MCF 10A (cell line): ENCODE data around the gene VWA5B1. TPM values are rescaled to one million over a fixed set of nuclear protein-coding genes. Genes with fewer than 3 reads are reported as not detected.

ENCODE experiments used
- BruUV-seq: library from RNA; stranded (reverse); fragments of 400-500 nt; replicated peaks from 2 replicates; lab custom pipeline; 2021; lab: Mats Ljungman, UMichigan
- CTCF ChIA-PET: fragments of 300-600 bp; sonication (Branson Sonifier 250); formaldehyde crosslinking; extraction: SDS; loops from one replicate; lab custom pipeline; 2021; ENCODE audit warnings: antibody characterized with exemption, inconsistent platforms; lab: Yijun Ruan, JAX
- POLR2A ChIA-PET: fragments of 300-600, 350-650 bp; sonication (Branson Sonifier 250); formaldehyde crosslinking; extraction: SDS; loops from one replicate; lab custom pipeline; 2020; ENCODE audit warnings: antibody characterized with exemption, inconsistent platforms; lab: Yijun Ruan, JAX
- DNase-seq: peaks from one replicate; pipeline ENCODE4 v3.0.0-alpha.2; 2018; ENCODE audit not compliant: unreplicated experiment
- H3K27ac Mint-ChIP-seq: one replicate; pipeline ENCODE4 v1.8.0; 2022; ENCODE audit warnings: mild to moderate bottlenecking, low read depth, mixed read lengths; ENCODE audit not compliant: unreplicated experiment
- H3K27me3 Mint-ChIP-seq: one replicate; pipeline ENCODE4 v1.8.0; 2022; ENCODE audit warnings: mixed read lengths; ENCODE audit not compliant: insufficient read depth, unreplicated experiment
- H3K36me3 Mint-ChIP-seq: one replicate; pipeline ENCODE4 v1.8.0; 2022; ENCODE audit warnings: mild to moderate bottlenecking, moderate library complexity, mixed read lengths; ENCODE audit not compliant: insufficient read depth, unreplicated experiment
- H3K4me1 Mint-ChIP-seq: one replicate; pipeline ENCODE4 v1.8.0; 2022; ENCODE audit warnings: mixed read lengths; ENCODE audit not compliant: insufficient read depth, unreplicated experiment
- H3K4me3 Mint-ChIP-seq: one replicate; pipeline ENCODE4 v1.8.0; 2022; ENCODE audit warnings: mild to moderate bottlenecking, moderate library complexity, mixed read lengths; ENCODE audit not compliant: unreplicated experiment
- H3K9me3 Mint-ChIP-seq: one replicate; pipeline ENCODE4 v1.8.0; 2022; ENCODE audit warnings: mixed read lengths; ENCODE audit not compliant: unreplicated experiment
- CTCF ChIP-seq: fragments of 200-600 bp; IDR thresholded peaks from one replicate; pipeline ENCODE4 v1.8.0; 2022; ENCODE audit warnings: antibody characterized with exemption, mild to moderate bottlenecking; ENCODE audit not compliant: unreplicated experiment
- intact Hi-C: fragments of 100-400 bp; cut with micrococcal nuclease; formaldehyde crosslinking; loops from 2 replicates; pipeline ENCODE4 v1.14.1; 2022
- total RNA-seq: library from RNA; stranded (reverse); gene quantifications from 2 replicates; pipeline ENCODE4 v1.2.3, GENCODE V29; 2022

VWA5B1 gene
- total RNA-seq, 1 experiment from 2014 or later = not detected

GRCh38 chr1:20301463-20302107 is 10.9 kb downstream of the VWA5B1 start:
- intact Hi-C loops = no loop called here
- Mint-ChIP-seq H3K4me3 (no peak overlapping the region), H3K36me3 (no peaks in the 10 kb centered on the region), H3K4me1 (no peaks in the 10 kb centered on the region), H3K9me3 (no peaks in the 10 kb centered on the region), H3K27ac (no peak overlapping the region), H3K27me3 (peaks cover 23% of the 10 kb centered on the region)
- no peak for TF ChIP-seq CTCF
- DNase-seq = no peak
- CTCF ChIA-PET = no interaction called here
- POLR2A ChIA-PET = no interaction called here
- BruUV-seq = no TSS peak

- POLR2A ChIA-PET = no interaction called here
- Mint-ChIP-seq H3K27me3 (peaks cover 23% of the 10 kb centered on the region), H3K4me1 (no peaks in the 10 kb centered on the region), H3K27ac (no peak overlapping the region), H3K4me3 (no peak overlapping the region), H3K9me3 (no peaks in the 10 kb centered on the region), H3K36me3 (no peaks in the 10 kb centered on the region)
- intact Hi-C loops = no loop called here
- no peak for TF ChIP-seq CTCF
- DNase-seq = no peak
- no TSS peak for BruUV-seq
- CTCF ChIA-PET = no interaction called here
Observed at GRCh38 chr1:20302108-20302471, 11.4 kb downstream of the VWA5B1 start.

GRCh38 chr1:20307026-20307425 is 16.4 kb downstream of the VWA5B1 start:
- ChIA-PET POLR2A (no interaction called here), CTCF (interaction anchor here (0.6 kb wide), 1 partner anchor 28 kb away, joined by 3 read pairs; no protein-coding TSS in a partner anchor)
- Mint-ChIP-seq H3K4me1 (no peaks in the 10 kb centered on the region), H3K27me3 (peaks cover 23% of the 10 kb centered on the region), H3K4me3 (no peak overlapping the region), H3K27ac (no peak overlapping the region), H3K9me3 (no peaks in the 10 kb centered on the region), H3K36me3 (no peaks in the 10 kb centered on the region)
- no peak for DNase-seq
- BruUV-seq = no TSS peak
- intact Hi-C loops = no loop called here
- TF ChIP-seq CTCF = no peak

- POLR2A ChIA-PET = no interaction called here
Observed at GRCh38 chr1:20308569-20308968, 17.9 kb downstream of the VWA5B1 start.

More at GRCh38 chr1:20308569-20308968, 17.9 kb downstream of the VWA5B1 start:
- Mint-ChIP-seq H3K9me3 (no peaks in the 10 kb centered on the region), H3K4me1 (no peaks in the 10 kb centered on the region), H3K27me3 (peaks cover 28% of the 10 kb centered on the region), H3K36me3 (no peaks in the 10 kb centered on the region), H3K4me3 (no peak overlapping the region), H3K27ac (no peak overlapping the region)
- no peak for DNase-seq
- intact Hi-C loops = no loop called here
- no TSS peak for BruUV-seq
- no peak for TF ChIP-seq CTCF
- CTCF ChIA-PET = no interaction called here
